Loucy (cell line): ENCODE measurements around the gene ATP8A2.

Experiments used
- EZH2phosphoT487 ChIP-seq: fragments of 200-600 bp; IDR thresholded peaks from 2 replicates; pipeline ENCODE4 v1.6.1; 2018; ENCODE audit warnings: antibody characterized with exemption, mild to moderate bottlenecking, moderate library complexity, borderline replicate concordance
- TF ChIP-seq, protein P1 (sequence below): fragments of 200-600 bp; sonication (generic); conservative IDR thresholded peaks from 2 replicates; pipeline ENCODE4 v1.5.1; 2014; ENCODE audit warnings: mild to moderate bottlenecking, antibody characterized with exemption, low read length

DNA sequence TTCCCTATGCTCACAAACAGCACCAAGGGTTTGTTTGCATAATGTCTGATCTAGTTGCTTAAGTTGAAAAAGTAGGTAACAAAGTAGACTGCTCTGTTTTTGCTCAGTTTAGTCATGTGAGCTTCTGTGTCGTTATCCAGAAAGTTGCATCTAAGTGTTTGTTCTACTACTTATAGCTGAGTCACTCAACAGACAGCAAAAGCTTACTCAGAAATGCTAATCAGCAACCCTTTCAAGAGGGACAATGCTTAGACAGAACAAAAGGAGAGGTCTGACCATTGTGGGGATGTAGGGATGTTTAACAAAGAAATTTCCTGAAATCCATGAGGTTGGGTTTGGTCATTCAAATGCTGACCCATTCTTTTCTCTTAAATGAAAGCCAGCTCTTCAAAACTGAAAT lies 106.4 kb downstream of the ATP8A2 start:
- TF ChIP-seq, protein P1, sequence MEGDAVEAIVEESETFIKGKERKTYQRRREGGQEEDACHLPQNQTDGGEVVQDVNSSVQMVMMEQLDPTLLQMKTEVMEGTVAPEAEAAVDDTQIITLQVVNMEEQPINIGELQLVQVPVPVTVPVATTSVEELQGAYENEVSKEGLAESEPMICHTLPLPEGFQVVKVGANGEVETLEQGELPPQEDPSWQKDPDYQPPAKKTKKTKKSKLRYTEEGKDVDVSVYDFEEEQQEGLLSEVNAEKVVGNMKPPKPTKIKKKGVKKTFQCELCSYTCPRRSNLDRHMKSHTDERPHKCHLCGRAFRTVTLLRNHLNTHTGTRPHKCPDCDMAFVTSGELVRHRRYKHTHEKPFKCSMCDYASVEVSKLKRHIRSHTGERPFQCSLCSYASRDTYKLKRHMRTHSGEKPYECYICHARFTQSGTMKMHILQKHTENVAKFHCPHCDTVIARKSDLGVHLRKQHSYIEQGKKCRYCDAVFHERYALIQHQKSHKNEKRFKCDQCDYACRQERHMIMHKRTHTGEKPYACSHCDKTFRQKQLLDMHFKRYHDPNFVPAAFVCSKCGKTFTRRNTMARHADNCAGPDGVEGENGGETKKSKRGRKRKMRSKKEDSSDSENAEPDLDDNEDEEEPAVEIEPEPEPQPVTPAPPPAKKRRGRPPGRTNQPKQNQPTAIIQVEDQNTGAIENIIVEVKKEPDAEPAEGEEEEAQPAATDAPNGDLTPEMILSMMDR, result no peak
- TF ChIP-seq EZH2phosphoT487, result no peak
